ENCODE results near the gene PNPLA5.

The PNPLA5 gene

DNA sequence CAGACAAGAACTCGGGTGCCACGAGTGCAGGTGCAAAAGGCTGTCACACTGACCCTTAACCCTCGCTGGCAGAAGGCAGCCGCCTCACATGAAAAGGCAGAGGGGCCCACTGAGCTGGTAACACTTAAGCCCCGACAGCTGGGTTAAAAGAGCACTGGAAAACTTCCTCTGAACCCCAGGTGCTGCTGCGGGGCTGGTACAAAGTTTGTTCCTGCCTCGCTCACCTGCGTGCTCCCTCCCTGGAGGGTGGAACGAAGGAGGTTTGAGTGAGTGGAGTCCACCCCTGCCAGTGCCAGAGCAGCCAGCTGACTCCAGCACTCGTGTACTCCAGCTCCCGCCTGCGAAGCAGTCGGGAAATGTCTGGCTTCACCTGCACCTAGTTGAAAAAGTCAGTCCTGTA is 42.1 kb downstream of the PNPLA5 start:
- H3K9me3 ChIP-seq (ENCODE audit: control insufficient read depth, low read length): no peaks in the 10 kb centered on the region
- no peaks in the 10 kb centered on the region for H3K4me1 ChIP-seq (ENCODE audit: control insufficient read depth, insufficient read depth, low read length, poor library complexity, severe bottlenecking)
- H3K27me3 ChIP-seq (replicated peaks; ENCODE audit: control insufficient read depth, insufficient read depth, low read length, poor library complexity, severe bottlenecking): peaks cover 2% of the 10 kb centered on the region
- no peak overlapping the region for H3K27ac ChIP-seq (ENCODE audit: insufficient read depth, low read length, poor library complexity, severe bottlenecking)
- no peak overlapping the region for H3K4me3 ChIP-seq (ENCODE audit: insufficient read depth, low read depth, low read length, poor library complexity, severe bottlenecking)
- no peak for DNase-seq
- no peaks in the 10 kb centered on the region for H3K36me3 ChIP-seq (ENCODE audit: control insufficient read depth, insufficient read depth, low read length)

DNA sequence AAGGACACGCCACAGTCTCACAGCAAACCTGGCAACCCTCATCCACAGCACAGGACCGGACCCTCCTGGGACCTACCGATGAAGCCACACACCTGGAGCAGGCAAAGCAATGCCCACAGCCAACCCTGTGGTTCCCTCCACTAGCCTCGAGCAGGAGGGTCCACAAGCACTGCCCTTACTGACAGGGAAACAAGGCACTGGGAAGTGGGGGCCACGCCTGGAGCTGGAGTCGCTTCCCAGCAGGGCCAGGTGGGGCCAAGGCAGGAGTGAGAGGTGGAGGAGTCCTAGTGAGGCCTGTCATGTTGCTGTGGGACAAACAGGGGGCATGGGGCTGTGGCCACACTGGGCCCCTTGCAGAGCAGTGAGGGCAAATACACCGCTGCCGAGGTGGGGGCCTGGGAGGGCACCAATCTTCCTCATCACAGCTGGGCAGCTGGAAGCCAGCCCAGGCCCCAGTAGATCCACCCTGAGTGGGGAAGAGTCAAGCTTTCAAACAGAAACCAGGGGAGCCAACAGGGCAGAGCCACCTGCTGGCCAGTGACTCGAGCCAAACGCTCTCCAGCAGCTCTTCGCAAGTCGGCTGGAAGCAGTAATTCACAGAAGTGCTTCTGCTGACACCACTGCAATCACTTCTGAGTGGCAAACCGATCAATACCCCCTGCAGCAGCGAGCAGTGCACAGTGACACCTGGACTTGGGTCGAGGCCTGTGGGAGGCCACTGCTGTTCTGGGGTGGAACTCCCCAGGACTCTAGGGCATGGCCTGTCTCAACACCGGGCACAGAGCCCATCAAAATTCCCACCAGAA is 43.2 kb downstream of the PNPLA5 start:
- Histone ChIP-seq H3K4me3 (ENCODE audit: insufficient read depth, low read depth, low read length, poor library complexity, severe bottlenecking) (no peak overlapping the region), H3K9me3 (ENCODE audit: control insufficient read depth, low read length) (no peaks in the 10 kb centered on the region), H3K27ac (ENCODE audit: insufficient read depth, low read length, poor library complexity, severe bottlenecking) (no peak overlapping the region), H3K36me3 (ENCODE audit: control insufficient read depth, insufficient read depth, low read length) (no peaks in the 10 kb centered on the region), H3K27me3 (replicated peaks; ENCODE audit: control insufficient read depth, insufficient read depth, low read length, poor library complexity, severe bottlenecking) (peaks cover 2% of the 10 kb centered on the region), H3K4me1 (ENCODE audit: control insufficient read depth, insufficient read depth, low read length, poor library complexity, severe bottlenecking) (no peaks in the 10 kb centered on the region)
- DNase-seq: no peak

DNA sequence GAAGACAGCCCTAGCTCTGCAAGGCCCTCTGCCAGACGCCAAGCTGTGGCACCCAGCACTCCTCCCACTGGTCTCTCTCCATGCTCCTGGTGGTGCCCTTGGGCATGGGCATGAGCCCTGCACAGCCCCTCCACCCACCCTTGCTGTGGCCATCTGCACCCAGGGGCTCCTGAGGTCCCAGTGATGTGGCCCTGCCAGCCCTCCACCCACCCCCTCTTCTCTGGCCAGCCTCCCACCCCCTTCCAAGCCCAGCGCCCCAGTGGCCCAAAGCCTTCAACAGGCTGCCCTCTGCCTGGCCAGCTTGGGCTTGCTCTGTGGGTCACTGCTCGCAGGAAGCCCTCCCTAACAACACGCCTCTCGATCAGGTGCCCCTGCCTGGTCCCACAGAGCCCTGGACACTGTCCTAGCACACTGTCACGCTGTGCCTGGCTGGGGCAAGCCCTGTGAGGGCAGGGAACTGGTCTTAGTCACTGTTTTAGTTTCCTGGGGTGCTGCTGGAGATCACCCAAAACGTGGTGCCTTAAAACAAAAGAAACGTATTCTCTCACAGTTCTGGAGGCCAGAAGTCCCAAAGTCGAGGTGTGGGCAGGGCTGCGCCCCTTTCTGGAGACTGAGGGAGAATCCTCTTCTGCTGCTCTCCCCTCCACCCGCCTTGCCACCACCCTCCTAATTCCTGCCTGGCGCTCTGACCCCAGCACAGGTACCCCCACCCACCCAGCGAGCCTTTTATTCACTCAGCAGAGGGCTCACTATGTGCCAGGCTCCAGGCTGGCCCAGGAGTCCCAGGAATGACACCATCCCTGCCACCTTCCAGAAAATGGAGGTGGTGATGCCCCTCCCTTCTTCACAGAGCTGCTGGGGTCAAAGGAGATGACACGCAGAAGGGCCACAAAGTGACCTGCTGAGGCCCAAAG is 44.2 kb downstream of the PNPLA5 start:
- H3K27ac ChIP-seq (ENCODE audit: insufficient read depth, low read length, poor library complexity, severe bottlenecking): no peak overlapping the region

DNA sequence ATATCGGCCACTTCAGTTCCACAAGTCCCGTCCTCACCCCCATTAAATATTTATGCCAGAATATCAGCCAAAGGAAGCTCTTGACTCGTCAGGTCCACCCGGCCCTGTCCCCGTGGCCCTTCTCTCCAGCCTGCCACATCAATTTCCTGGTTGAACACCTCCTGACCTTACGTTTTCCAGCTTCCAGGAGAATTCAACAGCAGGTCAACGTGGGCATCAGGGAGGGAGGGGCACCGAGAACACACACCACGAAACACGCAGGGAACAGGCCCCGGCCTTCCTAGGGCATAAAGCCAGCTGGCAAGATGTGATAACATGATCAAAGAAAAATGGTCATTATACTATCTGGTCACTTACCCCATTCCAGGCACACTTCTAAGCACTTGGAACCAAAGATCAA is 44.8 kb downstream of the PNPLA5 start:
- no peak overlapping the region for H3K27ac ChIP-seq (ENCODE audit: insufficient read depth, low read length, poor library complexity, severe bottlenecking)
- H3K27me3 ChIP-seq (replicated peaks; ENCODE audit: control insufficient read depth, insufficient read depth, low read length, poor library complexity, severe bottlenecking): no peaks in the 10 kb centered on the region
- no peaks in the 10 kb centered on the region for H3K4me1 ChIP-seq (ENCODE audit: control insufficient read depth, insufficient read depth, low read length, poor library complexity, severe bottlenecking)
- no peak overlapping the region for H3K4me3 ChIP-seq (ENCODE audit: insufficient read depth, low read depth, low read length, poor library complexity, severe bottlenecking)
- H3K9me3 ChIP-seq (ENCODE audit: control insufficient read depth, low read length): no peaks in the 10 kb centered on the region
- DNase-seq: no peak
- H3K36me3 ChIP-seq (ENCODE audit: control insufficient read depth, insufficient read depth, low read length): no peaks in the 10 kb centered on the region

More for the DNA sequence above, 44.2 kb downstream of the PNPLA5 start:
- Histone ChIP-seq H3K36me3 (ENCODE audit: control insufficient read depth, insufficient read depth, low read length) (no peaks in the 10 kb centered on the region), H3K4me3 (ENCODE audit: insufficient read depth, low read depth, low read length, poor library complexity, severe bottlenecking) (no peak overlapping the region), H3K9me3 (ENCODE audit: control insufficient read depth, low read length) (no peaks in the 10 kb centered on the region), H3K27me3 (replicated peaks; ENCODE audit: control insufficient read depth, insufficient read depth, low read length, poor library complexity, severe bottlenecking) (peaks cover 2% of the 10 kb centered on the region), H3K4me1 (ENCODE audit: control insufficient read depth, insufficient read depth, low read length, poor library complexity, severe bottlenecking) (no peaks in the 10 kb centered on the region)
- DNase-seq: no peak

GRCh38 chr22:43845981-43846380 is 45.8 kb downstream of the PNPLA5 start:
- Histone ChIP-seq H3K27ac (ENCODE audit: insufficient read depth, low read length, poor library complexity, severe bottlenecking) (no peak overlapping the region), H3K9me3 (ENCODE audit: control insufficient read depth, low read length) (no peaks in the 10 kb centered on the region), H3K4me1 (ENCODE audit: control insufficient read depth, insufficient read depth, low read length, poor library complexity, severe bottlenecking) (no peaks in the 10 kb centered on the region), H3K4me3 (ENCODE audit: insufficient read depth, low read depth, low read length, poor library complexity, severe bottlenecking) (no peak overlapping the region), H3K27me3 (replicated peaks; ENCODE audit: control insufficient read depth, insufficient read depth, low read length, poor library complexity, severe bottlenecking) (no peaks in the 10 kb centered on the region), H3K36me3 (ENCODE audit: control insufficient read depth, insufficient read depth, low read length) (no peaks in the 10 kb centered on the region)
- no peak for DNase-seq

DNA sequence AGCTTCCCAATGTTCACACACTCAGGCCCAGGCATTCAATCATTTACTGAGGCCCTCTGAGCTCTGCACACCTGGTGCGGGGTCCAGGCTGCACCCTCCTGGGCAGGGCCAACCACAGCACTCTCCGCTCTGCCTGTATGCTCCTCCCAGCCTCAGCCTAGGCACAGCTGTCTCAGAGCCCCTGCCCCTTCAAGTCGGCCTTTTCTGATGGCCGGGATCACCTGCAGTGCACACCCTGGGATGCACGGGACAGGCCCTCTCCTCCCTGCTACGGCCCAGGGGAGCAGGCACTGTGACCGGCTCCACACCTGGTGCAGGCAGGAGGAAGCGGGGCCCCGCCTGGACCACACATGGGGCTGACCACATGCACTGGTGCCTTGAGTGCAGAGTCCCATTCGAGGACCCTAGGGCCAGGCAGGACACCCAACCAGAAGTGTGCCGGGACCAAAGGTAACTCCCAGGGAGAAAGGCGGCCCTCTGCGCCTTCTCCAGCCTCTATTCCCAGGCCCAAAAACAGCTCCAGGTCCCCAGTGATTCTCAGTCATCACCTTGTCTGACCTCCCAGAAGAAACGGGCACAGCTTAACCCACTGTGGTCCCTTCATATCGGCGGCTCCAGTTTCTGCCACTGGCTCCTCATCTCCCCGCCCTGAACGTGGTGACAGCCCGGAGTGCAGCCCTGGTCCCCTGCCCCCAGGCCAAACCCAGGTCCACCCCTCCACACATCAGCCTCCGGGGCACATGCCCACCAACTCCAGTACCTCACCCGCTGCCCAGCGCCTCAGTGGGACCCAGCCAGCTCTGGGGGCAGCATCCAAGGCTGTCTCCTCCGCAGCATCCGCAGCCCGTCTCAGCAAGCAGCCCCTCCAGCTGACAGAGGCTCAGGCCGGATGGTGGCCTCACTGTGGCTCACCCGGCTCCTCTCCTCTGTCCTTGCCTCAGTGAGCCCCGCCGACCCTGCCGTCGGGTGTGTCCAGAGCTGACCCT is 47.0 kb downstream of the PNPLA5 start:
- Histone ChIP-seq H3K27me3 (replicated peaks; ENCODE audit: control insufficient read depth, insufficient read depth, low read length, poor library complexity, severe bottlenecking) (no peaks in the 10 kb centered on the region), H3K9me3 (ENCODE audit: control insufficient read depth, low read length) (no peaks in the 10 kb centered on the region), H3K4me1 (ENCODE audit: control insufficient read depth, insufficient read depth, low read length, poor library complexity, severe bottlenecking) (no peaks in the 10 kb centered on the region), H3K36me3 (ENCODE audit: control insufficient read depth, insufficient read depth, low read length) (no peaks in the 10 kb centered on the region), H3K27ac (ENCODE audit: insufficient read depth, low read length, poor library complexity, severe bottlenecking) (no peak overlapping the region), H3K4me3 (ENCODE audit: insufficient read depth, low read depth, low read length, poor library complexity, severe bottlenecking) (no peak overlapping the region)
- DNase-seq: no peak

DNA sequence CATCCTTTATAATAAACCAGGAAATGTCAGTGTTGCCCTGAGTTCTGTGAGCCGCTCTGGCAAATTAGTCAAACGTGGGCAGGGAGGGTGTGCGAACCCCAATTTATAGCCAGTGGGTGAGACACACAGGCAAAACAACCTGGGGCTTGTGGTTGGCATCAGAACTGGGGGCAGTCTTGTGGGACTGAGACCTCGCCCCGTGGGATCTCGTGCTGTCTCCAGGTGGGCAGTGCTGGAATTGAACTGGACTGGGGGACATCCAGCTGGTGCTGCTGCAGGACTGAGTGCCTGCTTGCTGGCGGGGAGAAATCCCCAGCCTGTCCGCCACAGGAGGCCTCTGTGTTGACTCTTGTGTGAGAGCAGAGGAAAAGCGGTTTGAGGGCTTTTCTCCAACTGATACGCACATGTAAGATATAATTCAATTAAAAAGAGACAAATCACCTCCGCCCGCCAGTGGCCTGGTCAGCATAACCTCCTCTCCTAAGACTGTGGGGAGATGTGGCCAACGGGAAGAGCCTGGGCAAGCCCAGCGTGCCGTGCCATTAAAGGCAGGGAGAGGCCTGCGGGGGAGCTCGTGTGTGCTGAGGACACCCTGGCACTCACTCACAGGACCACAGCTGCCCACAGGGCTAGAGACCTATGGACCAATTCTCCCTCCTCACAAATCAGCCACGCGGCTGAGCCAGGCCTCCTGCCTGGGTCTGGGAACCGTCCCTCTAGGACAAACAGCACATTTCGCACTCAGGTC is 47.9 kb downstream of the PNPLA5 start:
- Histone ChIP-seq H3K36me3 (ENCODE audit: control insufficient read depth, insufficient read depth, low read length) (no peaks in the 10 kb centered on the region), H3K4me1 (ENCODE audit: control insufficient read depth, insufficient read depth, low read length, poor library complexity, severe bottlenecking) (no peaks in the 10 kb centered on the region), H3K4me3 (ENCODE audit: insufficient read depth, low read depth, low read length, poor library complexity, severe bottlenecking) (no peak overlapping the region), H3K27me3 (replicated peaks; ENCODE audit: control insufficient read depth, insufficient read depth, low read length, poor library complexity, severe bottlenecking) (no peaks in the 10 kb centered on the region), H3K27ac (ENCODE audit: insufficient read depth, low read length, poor library complexity, severe bottlenecking) (no peak overlapping the region), H3K9me3 (ENCODE audit: control insufficient read depth, low read length) (no peaks in the 10 kb centered on the region)
- no peak for DNase-seq

DNA sequence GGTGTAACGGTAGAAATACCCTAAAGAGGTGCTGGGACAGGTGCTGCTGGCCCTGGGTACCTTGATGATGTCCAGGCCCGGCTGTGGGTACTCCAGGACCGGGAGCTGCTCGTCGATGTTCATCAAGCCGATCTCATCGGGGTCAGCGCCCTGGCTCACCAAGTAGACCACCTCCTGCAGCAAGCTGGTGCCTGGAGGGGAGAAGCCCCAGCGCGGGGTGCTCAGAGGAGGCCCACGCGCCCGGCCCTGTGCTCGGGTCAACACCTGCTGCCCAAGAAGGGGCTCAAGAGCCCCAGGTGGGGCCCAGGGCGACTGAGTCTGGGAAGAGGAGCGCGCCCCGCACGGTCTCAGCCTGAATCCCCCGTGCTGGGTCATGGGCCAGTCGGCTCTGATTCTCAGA is 50.1 kb downstream of the PNPLA5 start:
- no peak for DNase-seq
- no peaks in the 10 kb centered on the region for H3K4me1 ChIP-seq (ENCODE audit: control insufficient read depth, insufficient read depth, low read length, poor library complexity, severe bottlenecking)

GRCh38 chr22:43840851-43841250 is 51.0 kb downstream of the PNPLA5 start:
- H3K36me3 ChIP-seq (ENCODE audit: control insufficient read depth, insufficient read depth, low read length): no peaks in the 10 kb centered on the region
- no peak overlapping the region for H3K27ac ChIP-seq (ENCODE audit: insufficient read depth, low read length, poor library complexity, severe bottlenecking)
- H3K27me3 ChIP-seq (replicated peaks; ENCODE audit: control insufficient read depth, insufficient read depth, low read length, poor library complexity, severe bottlenecking): no peaks in the 10 kb centered on the region
- no peak for DNase-seq
- H3K9me3 ChIP-seq (ENCODE audit: control insufficient read depth, low read length): no peaks in the 10 kb centered on the region
- no peaks in the 10 kb centered on the region for H3K4me1 ChIP-seq (ENCODE audit: control insufficient read depth, insufficient read depth, low read length, poor library complexity, severe bottlenecking)
- no peak overlapping the region for H3K4me3 ChIP-seq (ENCODE audit: insufficient read depth, low read depth, low read length, poor library complexity, severe bottlenecking)

More for the DNA sequence above, 50.1 kb downstream of the PNPLA5 start:
- Histone ChIP-seq H3K27ac (ENCODE audit: insufficient read depth, low read length, poor library complexity, severe bottlenecking) (no peak overlapping the region), H3K4me3 (ENCODE audit: insufficient read depth, low read depth, low read length, poor library complexity, severe bottlenecking) (no peak overlapping the region), H3K27me3 (replicated peaks; ENCODE audit: control insufficient read depth, insufficient read depth, low read length, poor library complexity, severe bottlenecking) (no peaks in the 10 kb centered on the region), H3K9me3 (ENCODE audit: control insufficient read depth, low read length) (no peaks in the 10 kb centered on the region), H3K36me3 (ENCODE audit: control insufficient read depth, insufficient read depth, low read length) (no peaks in the 10 kb centered on the region)

All from effector memory CD4-positive, alpha-beta T cell (primary cell).